Thyroid gland (tissue), 4 donors: ENCODE data around the gene PLCG1.

Experiments used
- CTCF ChIP-seq, 6 experiments: fragments of 200-600 bp in 3 of 6; fragments of 450-650 bp in 3 of 6; sonication (generic) in 3 of 6; IDR thresholded peaks; one replicate each; pipeline ENCODE4 v1.5.1; 2016 to 2019; ENCODE audit warnings: antibody characterized with exemption in 6 of 6, mild to moderate bottlenecking in 2 of 6, inconsistent platforms in 1 of 6, moderate library complexity in 1 of 6
- POLR2A ChIP-seq, 2 donors: fragments of 450-650 bp; IDR thresholded peaks; one replicate each; pipeline ENCODE4 v1.6.1; 2017; ENCODE audit warnings: antibody characterized with exemption in 2 of 2, mild to moderate bottlenecking in 2 of 2, moderate library complexity in 1 of 2

GRCh38 chr20:41222703-41223102 lies 85.4 kb downstream of the PLCG1 start:
- TF ChIP-seq CTCF (IDR thresholded peaks at IDR 0.05) (no peak), POLR2A (IDR thresholded peaks at IDR 0.05) (no peak)
